ENCODE results near the gene CYP2A13.

DNA sequence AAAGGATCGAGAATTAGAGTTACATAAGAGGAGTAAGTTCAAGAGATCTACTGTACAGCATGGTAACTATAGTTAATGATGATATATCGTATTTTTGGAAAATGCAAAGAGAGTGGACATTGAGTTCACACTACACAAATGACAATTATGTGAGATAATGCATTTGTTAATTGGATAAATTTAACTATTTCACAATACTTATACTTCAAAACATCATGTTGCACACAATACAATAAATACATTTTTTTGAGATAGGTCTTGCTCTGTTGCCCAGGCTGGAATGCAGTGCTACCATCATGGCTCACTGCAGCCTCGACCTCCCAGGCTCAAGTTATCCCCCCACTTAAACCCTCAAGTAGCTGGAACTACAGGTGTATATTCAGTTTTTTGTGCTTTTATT lies 17.9 kb downstream of the CYP2A13 start:
- TF ChIP-seq CTCF (conservative IDR thresholded peaks at IDR 0.05; ENCODE audit: low read length) (no peak), EZH2phosphoT487 (IDR thresholded peaks at IDR 0.05; ENCODE audit: borderline replicate concordance, low read depth, low read length) (no peak)
